ENCODE results near the gene EEF1B2.
"Not testable (repeated sequence)": the region's sequence is repeated elsewhere in the genome, so short reads cannot be mapped to it uniquely, and the experiment has no call there.

Gene EEF1B2

GRCh38 chr2:206154197-206154596, 5.5 kb upstream of the EEF1B2 start:
- in situ Hi-C loops (cut with MboI; ENCODE audit: low sequenced_read_pairs): no loop called here
- Histone ChIP-seq H3K4me3 (no peak overlapping the region), H3K9me3 (no peaks in the 10 kb centered on the region), H3K4me1 (peaks cover 20% of the 10 kb centered on the region), H3K27me3 (ENCODE audit: low read depth) (no peaks in the 10 kb centered on the region), H3K36me3 (replicated peaks) (peaks cover 18% of the 10 kb centered on the region)
- peak in 1 of 2 experiments; percentile 56 for DNase-seq (ENCODE audit: low spot score in 2 of 2)

DNA sequence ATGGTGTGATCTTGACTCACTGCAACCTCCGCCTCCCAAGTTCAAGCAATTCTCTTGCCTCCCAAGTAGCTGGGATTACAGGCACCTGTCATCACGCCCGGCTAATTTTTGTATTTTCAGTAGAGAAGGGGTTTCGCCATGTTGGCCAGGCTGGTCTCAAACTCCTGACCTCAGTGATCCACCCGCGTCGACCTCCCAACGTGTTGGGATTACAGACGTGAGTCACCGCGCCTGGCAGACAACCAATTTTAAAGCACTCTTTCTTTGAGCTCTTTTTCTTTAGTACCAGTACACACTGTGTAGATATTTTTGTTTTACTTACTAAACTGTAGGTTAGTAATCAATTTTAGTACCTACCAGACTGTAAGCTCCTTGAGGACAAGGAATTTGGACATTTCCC, 2.7 kb upstream of the EEF1B2 start:
- H3K9me3 ChIP-seq; H3K27me3 ChIP-seq (ENCODE audit: low read depth); H3K4me3 ChIP-seq; in situ Hi-C loops (cut with MboI; ENCODE audit: low sequenced_read_pairs); DNase-seq (ENCODE audit: low spot score in 2 of 2): not testable (repeated sequence)
- Histone ChIP-seq H3K4me1 (peaks cover 12% of the 10 kb centered on the region), H3K36me3 (replicated peaks) (peaks cover 27% of the 10 kb centered on the region)

GRCh38 chr2:206158563-206159345, 941 bp upstream of the EEF1B2 start:
- no peaks in the 10 kb centered on the region for H3K27me3 ChIP-seq (ENCODE audit: low read depth)
- H3K36me3 ChIP-seq (replicated peaks): peaks cover 44% of the 10 kb centered on the region
- H3K4me3 ChIP-seq: peak overlapping the region; percentile 82
- no peaks in the 10 kb centered on the region for H3K9me3 ChIP-seq
- H3K4me1 ChIP-seq: peaks cover 12% of the 10 kb centered on the region
- DNase-seq (ENCODE audit: low spot score in 2 of 2): no peak
- in situ Hi-C loops (cut with MboI; ENCODE audit: low sequenced_read_pairs): no loop called here

DNA sequence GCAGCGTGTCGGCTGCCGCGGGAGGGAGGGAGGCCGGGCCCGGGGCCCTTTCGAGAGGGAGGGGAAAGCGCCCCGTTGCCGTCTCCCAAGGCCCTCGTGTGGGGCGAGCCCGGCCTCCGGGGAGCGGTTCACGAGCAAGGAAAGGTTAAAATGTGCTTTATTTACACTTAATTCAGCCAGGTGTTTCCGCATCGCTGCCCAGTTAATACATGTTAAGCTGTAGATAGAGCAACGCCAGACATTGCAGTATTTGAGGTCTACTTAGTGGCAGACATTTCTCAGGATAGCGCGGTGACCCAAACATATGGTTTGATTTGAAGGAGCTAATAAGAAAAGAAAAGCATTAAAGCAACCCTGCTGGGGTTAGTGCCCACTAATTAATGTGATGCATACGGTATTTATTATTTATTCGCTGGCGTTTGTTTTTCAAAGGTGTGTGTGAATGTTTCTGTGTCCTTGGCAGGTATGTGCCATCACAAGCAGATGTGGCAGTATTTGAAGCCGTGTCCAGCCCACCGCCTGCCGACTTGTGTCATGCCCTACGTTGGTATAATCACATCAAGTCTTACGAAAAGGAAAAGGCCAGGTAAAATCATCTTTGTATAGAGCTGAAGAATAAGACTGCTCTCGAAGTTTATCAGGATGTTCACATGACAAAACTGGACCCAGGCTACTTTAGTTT, 571 bp downstream of the EEF1B2 start:
- peaks cover 57% of the 10 kb centered on the region for H3K36me3 ChIP-seq (replicated peaks)
- DNase-seq (ENCODE audit: low spot score in 2 of 2): no peak
- H3K9me3 ChIP-seq: no peaks in the 10 kb centered on the region
- peaks cover 9% of the 10 kb centered on the region for H3K4me1 ChIP-seq
- in situ Hi-C loops (cut with MboI; ENCODE audit: low sequenced_read_pairs): no loop called here
- no peaks in the 10 kb centered on the region for H3K27me3 ChIP-seq (ENCODE audit: low read depth)
- H3K4me3 ChIP-seq: peak overlapping the region; percentile 82

- H3K9me3 ChIP-seq: no peaks in the 10 kb centered on the region
- in situ Hi-C loops (cut with MboI; ENCODE audit: low sequenced_read_pairs): no loop called here
- no peak for DNase-seq (ENCODE audit: low spot score in 2 of 2)
- H3K4me1 ChIP-seq: peaks cover 9% of the 10 kb centered on the region
- H3K4me3 ChIP-seq: peak overlapping the region; percentile 82
- H3K36me3 ChIP-seq (replicated peaks): peaks cover 57% of the 10 kb centered on the region
- H3K27me3 ChIP-seq (ENCODE audit: low read depth): no peaks in the 10 kb centered on the region
These were observed 1.1 kb downstream of the EEF1B2 start for GRCh38 chr2:206160807-206161179.

DNA sequence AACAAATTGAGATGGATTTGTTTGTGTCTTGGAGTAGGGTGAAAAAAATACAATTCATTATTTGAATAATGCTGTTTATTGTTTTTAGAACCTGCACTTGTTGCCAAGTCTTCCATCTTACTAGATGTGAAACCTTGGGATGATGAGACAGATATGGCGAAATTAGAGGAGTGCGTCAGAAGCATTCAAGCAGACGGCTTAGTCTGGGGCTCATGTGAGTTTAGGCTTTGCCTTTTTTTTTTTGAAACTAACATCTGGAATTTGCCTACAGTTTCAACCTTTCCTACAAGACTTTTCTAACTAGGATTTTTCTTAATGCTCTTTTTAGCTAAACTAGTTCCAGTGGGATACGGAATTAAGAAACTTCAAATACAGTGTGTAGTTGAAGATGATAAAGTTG, 2.7 kb downstream of the EEF1B2 start:
- DNase-seq (ENCODE audit: low spot score in 2 of 2); H3K4me3 ChIP-seq; in situ Hi-C loops (cut with MboI; ENCODE audit: low sequenced_read_pairs); H3K9me3 ChIP-seq; H3K27me3 ChIP-seq (ENCODE audit: low read depth); H3K4me1 ChIP-seq: not testable (repeated sequence)
- H3K36me3 ChIP-seq (replicated peaks): peaks cover 51% of the 10 kb centered on the region

GRCh38 chr2:206163251-206163880, 3.7 kb downstream of the EEF1B2 start:
- no peak for DNase-seq (ENCODE audit: low spot score in 2 of 2)
- no peaks in the 10 kb centered on the region for H3K9me3 ChIP-seq
- in situ Hi-C loops (cut with MboI; ENCODE audit: low sequenced_read_pairs): no loop called here
- peaks cover 7% of the 10 kb centered on the region for H3K4me1 ChIP-seq
- H3K27me3 ChIP-seq (ENCODE audit: low read depth): no peaks in the 10 kb centered on the region
- H3K4me3 ChIP-seq: no peak overlapping the region
- H3K36me3 ChIP-seq (replicated peaks): peaks cover 51% of the 10 kb centered on the region

DNA sequence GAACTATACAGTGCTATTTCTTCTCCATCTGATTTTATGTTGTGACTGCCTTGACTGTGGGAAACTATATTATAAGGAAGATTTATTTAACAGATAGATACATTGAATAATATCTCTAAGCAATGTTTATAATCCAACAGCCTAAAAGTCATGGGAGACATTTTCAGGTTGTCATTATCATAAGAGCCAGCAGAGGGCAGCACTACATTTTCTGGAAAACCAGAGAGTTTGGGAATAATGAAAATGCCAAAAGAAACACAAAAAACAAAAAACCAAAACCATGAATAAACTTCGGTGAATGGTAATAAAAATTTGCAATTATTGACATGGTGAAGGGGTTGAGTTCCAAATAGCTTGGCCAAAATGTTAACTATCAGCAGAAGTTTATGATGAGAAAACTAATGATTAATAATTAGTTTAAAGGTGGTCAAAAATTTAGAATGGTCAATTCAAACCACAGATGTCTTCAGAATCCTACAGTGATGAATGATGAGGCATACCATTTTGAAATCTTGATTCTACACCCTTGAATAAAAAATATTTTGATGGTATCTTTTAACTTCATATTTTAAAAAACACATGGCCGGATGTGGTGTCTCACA, 4.7 kb downstream of the EEF1B2 start:
- H3K4me3 ChIP-seq: no peak overlapping the region
- H3K4me1 ChIP-seq: peaks cover 7% of the 10 kb centered on the region
- no peaks in the 10 kb centered on the region for H3K27me3 ChIP-seq (ENCODE audit: low read depth)
- in situ Hi-C loops (cut with MboI; ENCODE audit: low sequenced_read_pairs): no loop called here
- DNase-seq (ENCODE audit: low spot score in 2 of 2): peak; percentile 45 to 72
- H3K36me3 ChIP-seq (replicated peaks): peaks cover 51% of the 10 kb centered on the region
- no peaks in the 10 kb centered on the region for H3K9me3 ChIP-seq

- in situ Hi-C loops (cut with MboI; ENCODE audit: low sequenced_read_pairs); DNase-seq (ENCODE audit: low spot score in 2 of 2); H3K9me3 ChIP-seq; H3K27me3 ChIP-seq (ENCODE audit: low read depth); H3K4me3 ChIP-seq; H3K4me1 ChIP-seq: not testable (repeated sequence)
- peaks cover 20% of the 10 kb centered on the region for H3K36me3 ChIP-seq (replicated peaks)
These were observed 8.5 kb downstream of the EEF1B2 start for GRCh38 chr2:206168230-206168629.

DNA sequence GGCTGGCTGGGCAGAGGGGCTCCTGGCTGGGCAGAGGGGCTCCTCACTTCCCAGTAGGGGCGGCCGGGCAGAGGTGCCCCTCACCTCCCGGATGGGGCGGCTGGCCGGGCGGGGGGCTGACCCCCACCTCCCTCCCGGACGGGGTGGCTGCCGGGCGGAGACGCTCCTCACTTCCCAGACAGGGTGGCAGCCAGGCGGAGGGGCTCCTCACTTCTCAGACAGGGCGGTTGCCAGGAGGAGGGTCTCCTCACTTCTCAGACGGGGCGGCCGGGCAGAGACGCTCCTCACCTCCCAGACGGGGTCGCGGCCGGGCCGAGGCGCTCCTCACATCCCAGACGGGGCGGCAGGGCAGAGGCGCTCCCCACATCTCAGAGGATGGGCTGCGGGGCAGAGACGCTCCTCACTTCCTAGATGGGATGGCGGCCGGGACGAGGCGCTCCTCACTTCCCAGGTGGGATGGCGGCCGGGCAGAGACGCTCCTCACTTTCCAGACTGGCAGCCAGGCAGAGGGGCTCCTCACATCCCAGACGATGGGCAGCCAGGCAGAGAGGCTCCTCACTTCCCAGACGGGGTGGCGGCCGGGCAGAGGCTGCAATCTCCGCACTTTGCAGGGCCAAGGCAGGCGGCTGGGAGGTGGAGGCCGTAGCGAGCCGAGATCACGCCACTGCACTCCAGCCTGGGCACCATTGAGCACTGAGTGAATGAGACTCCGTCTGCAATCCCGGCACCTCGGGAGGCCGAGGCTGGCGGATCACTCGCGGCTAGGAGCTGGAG, 12.1 kb downstream of the EEF1B2 start:
- DNase-seq (ENCODE audit: low spot score in 2 of 2); in situ Hi-C loops (cut with MboI; ENCODE audit: low sequenced_read_pairs); H3K36me3 ChIP-seq (replicated peaks); H3K27me3 ChIP-seq (ENCODE audit: low read depth); H3K9me3 ChIP-seq; H3K4me1 ChIP-seq; H3K4me3 ChIP-seq: not testable (repeated sequence)

GRCh38 chr2:206173147-206173546, 13.5 kb downstream of the EEF1B2 start:
- in situ Hi-C loops (cut with MboI; ENCODE audit: low sequenced_read_pairs): no loop called here
- no peaks in the 10 kb centered on the region for H3K4me1 ChIP-seq
- DNase-seq (ENCODE audit: low spot score in 2 of 2): no peak
- H3K9me3 ChIP-seq: no peaks in the 10 kb centered on the region
- H3K4me3 ChIP-seq: no peak overlapping the region
- no peaks in the 10 kb centered on the region for H3K36me3 ChIP-seq (replicated peaks)
- no peaks in the 10 kb centered on the region for H3K27me3 ChIP-seq (ENCODE audit: low read depth)

DNA sequence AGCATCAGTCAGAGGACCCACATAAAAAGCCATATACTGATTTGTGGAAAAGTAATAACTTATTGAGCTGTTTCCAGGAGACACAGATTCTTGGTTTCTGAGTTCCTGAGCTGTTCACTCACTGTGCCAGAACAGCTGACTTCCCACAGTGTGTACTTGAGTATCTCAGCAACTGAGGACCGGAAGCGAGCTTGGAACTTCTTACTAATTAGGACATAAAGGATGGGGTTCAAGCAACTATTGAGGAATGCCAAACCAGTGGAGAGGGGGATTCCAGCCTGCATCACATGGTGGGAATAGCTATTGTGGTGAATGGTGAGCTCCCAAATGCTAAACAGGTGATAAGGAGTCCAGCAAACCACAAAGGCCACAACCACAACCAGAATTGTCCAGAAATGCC, 16.4 kb downstream of the EEF1B2 start:
- no peaks in the 10 kb centered on the region for H3K9me3 ChIP-seq
- no peaks in the 10 kb centered on the region for H3K36me3 ChIP-seq (replicated peaks)
- no peaks in the 10 kb centered on the region for H3K4me1 ChIP-seq
- H3K27me3 ChIP-seq (ENCODE audit: low read depth): no peaks in the 10 kb centered on the region
- in situ Hi-C loops (cut with MboI; ENCODE audit: low sequenced_read_pairs): no loop called here
- no peak for DNase-seq (ENCODE audit: low spot score in 2 of 2)
- H3K4me3 ChIP-seq: no peak overlapping the region

GRCh38 chr2:206176901-206177300, 17.2 kb downstream of the EEF1B2 start:
- Histone ChIP-seq H3K4me1 (no peaks in the 10 kb centered on the region), H3K4me3 (no peak overlapping the region), H3K27me3 (ENCODE audit: low read depth) (no peaks in the 10 kb centered on the region), H3K9me3 (no peaks in the 10 kb centered on the region), H3K36me3 (replicated peaks) (no peaks in the 10 kb centered on the region)
- no peak for DNase-seq (ENCODE audit: low spot score in 2 of 2)
- in situ Hi-C loops (cut with MboI; ENCODE audit: low sequenced_read_pairs): no loop called here

Data from HAP-1 (cell line).